NB4 (cell line): ENCODE data around the gene SAXO1.

Source experiments
- DNase-seq: peaks from one replicate; pipeline ENCODE4 v3.0.0; 2010; ENCODE audit warnings: low read depth
- H3K4me3 ChIP-seq: one replicate; pipeline ENCODE4 v1.5.1; 2011; ENCODE audit warnings: mild to moderate bottlenecking, low read depth, low read length, moderate library complexity
- MYC ChIP-seq: IDR thresholded peaks from 2 replicates; pipeline ENCODE4 v1.6.1; 2011; ENCODE audit warnings: low read depth, low read length
- POLR2A ChIP-seq: IDR thresholded peaks from 2 replicates; pipeline ENCODE4 v1.6.1; 2011; ENCODE audit warnings: mild to moderate bottlenecking; ENCODE audit not compliant: insufficient read length; ENCODE audit errors: extremely low read depth
- TF ChIP-seq, protein P1 (sequence below): IDR thresholded peaks from one replicate; pipeline ENCODE4 v1.5.1; 2012; ENCODE audit warnings: low read depth, low read length
- TF ChIP-seq, protein P2 (sequence below): IDR thresholded peaks from 2 replicates; pipeline ENCODE4 v1.6.1; 2011; ENCODE audit warnings: low read depth, low read length

Gene SAXO1

DNA sequence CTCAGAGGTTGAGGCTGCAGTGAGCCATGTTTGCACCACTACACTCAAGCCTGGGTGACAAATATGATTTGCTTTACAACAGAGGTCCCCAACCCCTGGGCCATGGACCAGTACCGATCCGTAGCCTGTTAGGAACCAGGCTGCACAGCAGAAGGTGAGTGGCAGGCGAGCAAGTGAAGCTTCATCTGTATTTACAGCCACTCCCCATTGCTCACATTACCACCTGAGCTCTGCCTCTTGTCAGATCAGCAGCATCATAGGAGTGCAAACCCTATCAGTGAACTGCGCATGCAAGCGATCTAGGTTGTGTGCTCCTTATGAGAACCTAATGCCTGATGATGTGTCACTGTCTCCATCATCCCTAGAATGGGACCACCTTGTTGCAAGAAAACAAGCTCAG is 42.5 kb downstream of the SAXO1 start:
- TF ChIP-seq POLR2A (no peak), MYC (no peak)
- TF ChIP-seq, protein P1, sequence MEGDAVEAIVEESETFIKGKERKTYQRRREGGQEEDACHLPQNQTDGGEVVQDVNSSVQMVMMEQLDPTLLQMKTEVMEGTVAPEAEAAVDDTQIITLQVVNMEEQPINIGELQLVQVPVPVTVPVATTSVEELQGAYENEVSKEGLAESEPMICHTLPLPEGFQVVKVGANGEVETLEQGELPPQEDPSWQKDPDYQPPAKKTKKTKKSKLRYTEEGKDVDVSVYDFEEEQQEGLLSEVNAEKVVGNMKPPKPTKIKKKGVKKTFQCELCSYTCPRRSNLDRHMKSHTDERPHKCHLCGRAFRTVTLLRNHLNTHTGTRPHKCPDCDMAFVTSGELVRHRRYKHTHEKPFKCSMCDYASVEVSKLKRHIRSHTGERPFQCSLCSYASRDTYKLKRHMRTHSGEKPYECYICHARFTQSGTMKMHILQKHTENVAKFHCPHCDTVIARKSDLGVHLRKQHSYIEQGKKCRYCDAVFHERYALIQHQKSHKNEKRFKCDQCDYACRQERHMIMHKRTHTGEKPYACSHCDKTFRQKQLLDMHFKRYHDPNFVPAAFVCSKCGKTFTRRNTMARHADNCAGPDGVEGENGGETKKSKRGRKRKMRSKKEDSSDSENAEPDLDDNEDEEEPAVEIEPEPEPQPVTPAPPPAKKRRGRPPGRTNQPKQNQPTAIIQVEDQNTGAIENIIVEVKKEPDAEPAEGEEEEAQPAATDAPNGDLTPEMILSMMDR: no peak
- TF ChIP-seq, protein P2, sequence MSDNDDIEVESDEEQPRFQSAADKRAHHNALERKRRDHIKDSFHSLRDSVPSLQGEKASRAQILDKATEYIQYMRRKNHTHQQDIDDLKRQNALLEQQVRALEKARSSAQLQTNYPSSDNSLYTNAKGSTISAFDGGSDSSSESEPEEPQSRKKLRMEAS: no peak
- DNase-seq: no peak
- H3K4me3 ChIP-seq: no peak overlapping the region

DNA sequence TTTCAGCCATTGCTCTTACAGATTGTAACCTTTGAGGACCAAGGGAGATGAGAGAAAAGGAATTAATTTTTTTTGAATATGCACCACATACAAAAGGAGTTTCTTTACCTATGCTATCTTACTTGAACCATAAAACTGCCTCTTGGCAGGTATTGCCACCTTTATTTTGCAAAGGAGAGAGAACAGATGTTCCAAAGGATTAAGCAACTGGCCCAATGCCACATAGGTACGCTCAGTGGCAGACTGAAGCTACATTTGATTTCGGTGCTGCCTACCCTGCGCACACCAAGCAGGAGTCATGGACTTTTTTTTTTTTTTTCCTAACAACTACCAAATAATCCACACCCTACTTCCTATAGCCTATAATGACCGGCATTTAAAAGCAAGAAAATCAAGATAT is 43.1 kb downstream of the SAXO1 start:
- no peak for DNase-seq
- TF ChIP-seq, protein P2: no peak
- TF ChIP-seq, protein P1: no peak
- TF ChIP-seq MYC (no peak), POLR2A (no peak)
- no peak overlapping the region for H3K4me3 ChIP-seq

DNA sequence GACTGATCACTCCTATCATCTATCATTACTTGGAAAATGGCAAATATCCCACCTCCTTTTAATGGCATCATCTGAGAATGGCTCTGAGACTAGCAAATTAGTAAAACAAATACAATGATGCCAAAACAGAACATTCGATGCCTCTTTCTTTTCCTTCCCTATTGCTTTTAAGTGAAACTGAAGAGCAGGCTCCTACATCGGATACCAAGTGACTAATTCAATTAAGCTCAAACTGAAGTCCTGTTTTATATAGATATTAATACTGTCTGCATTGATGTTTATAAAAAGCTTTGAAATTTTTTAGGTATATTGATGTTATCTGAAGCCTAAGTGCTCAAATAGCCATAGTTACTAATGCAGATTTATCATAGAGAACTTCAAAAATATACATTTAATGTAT is 43.9 kb downstream of the SAXO1 start:
- DNase-seq: no peak
- H3K4me3 ChIP-seq: no peak overlapping the region
- TF ChIP-seq MYC (no peak), POLR2A (no peak)
- TF ChIP-seq, protein P2: no peak
- TF ChIP-seq, protein P1: no peak

DNA sequence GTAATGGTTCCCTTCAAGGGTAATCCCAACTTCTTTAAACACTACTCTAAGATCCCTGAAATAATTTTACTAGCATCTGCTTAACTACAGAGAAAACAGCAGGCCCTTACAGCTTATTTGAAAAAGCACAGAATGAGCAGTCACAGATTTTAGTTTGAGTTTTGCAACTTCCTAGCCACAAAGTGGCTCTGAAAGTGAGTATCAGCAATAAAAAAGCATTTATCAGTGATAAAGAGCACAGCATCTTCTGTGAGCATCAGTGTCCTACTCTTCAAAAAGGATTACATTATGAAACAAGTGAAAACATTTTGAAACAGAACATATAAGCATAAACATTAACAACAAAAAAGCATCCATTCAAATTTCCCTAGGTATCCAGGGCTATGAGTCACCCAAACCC is 45.0 kb downstream of the SAXO1 start:
- DNase-seq: no peak
- TF ChIP-seq MYC (no peak), POLR2A (no peak)
- TF ChIP-seq, protein P1: no peak
- TF ChIP-seq, protein P2: no peak

DNA sequence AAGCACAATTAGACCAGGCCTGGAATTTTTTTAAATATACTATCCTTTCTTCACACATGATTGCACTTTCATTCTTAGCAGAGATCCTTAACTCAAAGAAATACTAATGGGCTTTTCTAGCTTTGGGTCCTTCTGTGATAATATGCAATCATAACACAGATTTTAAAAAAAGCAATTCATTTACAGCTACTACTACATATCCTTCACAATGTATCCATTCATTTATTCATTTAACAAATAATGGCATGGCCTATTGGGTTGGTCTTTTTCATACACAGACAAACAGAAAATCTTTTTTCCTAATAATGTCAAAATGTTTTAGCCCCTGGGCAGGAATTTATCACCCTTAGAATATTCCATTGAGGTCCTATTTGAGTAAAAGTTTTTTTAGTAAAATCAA is 47.0 kb downstream of the SAXO1 start:
- DNase-seq: no peak
- H3K4me3 ChIP-seq: no peak overlapping the region
- TF ChIP-seq, protein P2: no peak
- TF ChIP-seq POLR2A: no peak
- TF ChIP-seq MYC: no peak
- TF ChIP-seq, protein P1: no peak

More for the DNA sequence above, 45.0 kb downstream of the SAXO1 start:
- no peak overlapping the region for H3K4me3 ChIP-seq
